Thyroid gland (tissue), 4 donors: ENCODE data around the gene SCD5. TPM values are rescaled to one million over a fixed set of nuclear protein-coding genes. Genes with fewer than 3 reads are reported as not detected.

Experiments used
- DNase-seq, 2 donors: peaks; one replicate each; pipeline ENCODE4 v3.0.0-alpha.2; 2019
- H3K27ac ChIP-seq, 3 donors: fragments of 200-600 bp; sonication (generic); 1 replicate in 2 of 3; 2 replicates in 1 of 3; pipeline ENCODE4 v1.5.1; 2016 to 2019; ENCODE audit warnings: mild to moderate bottlenecking in 1 of 3, moderate library complexity in 1 of 3
- H3K27me3 ChIP-seq: fragments of 200-600 bp; sonication (generic); one replicate; pipeline ENCODE4 v1.5.1; 2019
- H3K36me3 ChIP-seq, 2 donors: fragments of 200-600 bp; sonication (generic); one replicate each; pipeline ENCODE4 v1.5.1; 2016 to 2019
- H3K4me1 ChIP-seq, 2 donors: fragments of 200-600 bp; sonication (generic); one replicate each; pipeline ENCODE4 v1.5.1; 2017 to 2019
- H3K4me3 ChIP-seq, 3 donors: fragments of 200-600 bp; sonication (generic); replicated peaks in 1 of 3; 1 replicate in 2 of 3; 2 replicates in 1 of 3; pipeline ENCODE4 v1.5.1; 2016; ENCODE audit warnings: mild to moderate bottlenecking in 1 of 3
- H3K9me3 ChIP-seq: fragments of 200-600 bp; sonication (generic); one replicate; pipeline ENCODE4 v1.5.1; 2017
- CTCF ChIP-seq, 6 experiments: fragments of 200-600 bp in 3 of 6; fragments of 450-650 bp in 3 of 6; sonication (generic) in 3 of 6; IDR thresholded peaks; one replicate each; pipeline ENCODE4 v1.5.1; 2016 to 2019; ENCODE audit warnings: antibody characterized with exemption in 6 of 6, mild to moderate bottlenecking in 2 of 6, inconsistent platforms in 1 of 6, moderate library complexity in 1 of 6
- POLR2A ChIP-seq, 2 donors: fragments of 450-650 bp; IDR thresholded peaks; one replicate each; pipeline ENCODE4 v1.6.1; 2017; ENCODE audit warnings: antibody characterized with exemption in 2 of 2, mild to moderate bottlenecking in 2 of 2, moderate library complexity in 1 of 2
- WGBS, 2 donors: methylation state at CpG; one replicate each; pipeline ENCODE4 v1.1.5; 2017; 5-methylcytosine and 5-hydroxymethylcytosine counted together
- intact Hi-C: fragments of 100-400 bp; cut with DNase I; formaldehyde crosslinking; loops from one replicate; pipeline ENCODE4 v1.15.1; 2023
- microRNA counts, 2 donors: library from miRNA; unstranded; fragments of <30 nt; microRNA quantifications; one replicate each; lab custom pipeline; 2016 to 2017
- microRNA-seq: library from miRNA; unstranded; fragments of <30 nt; microRNA quantifications from one replicate; pipeline ENCODE4, GENCODE V29; 2016
- small RNA-seq: library from RNA; depleted of rRNA; stranded (forward); fragments of <200 nt; gene quantifications from one replicate; pipeline ENCODE3, GENCODE V24; 2016
- total RNA-seq, 4 donors: library from RNA; depleted of rRNA; stranded (reverse); fragments of >200 nt; gene quantifications; one replicate each; pipeline ENCODE4 v1.2.3, GENCODE V29; 2016

Gene SCD5
- total RNA-seq, 4 donors from 2014 or later: 47.0 to 96.4 (median 54.8) TPM

DNA sequence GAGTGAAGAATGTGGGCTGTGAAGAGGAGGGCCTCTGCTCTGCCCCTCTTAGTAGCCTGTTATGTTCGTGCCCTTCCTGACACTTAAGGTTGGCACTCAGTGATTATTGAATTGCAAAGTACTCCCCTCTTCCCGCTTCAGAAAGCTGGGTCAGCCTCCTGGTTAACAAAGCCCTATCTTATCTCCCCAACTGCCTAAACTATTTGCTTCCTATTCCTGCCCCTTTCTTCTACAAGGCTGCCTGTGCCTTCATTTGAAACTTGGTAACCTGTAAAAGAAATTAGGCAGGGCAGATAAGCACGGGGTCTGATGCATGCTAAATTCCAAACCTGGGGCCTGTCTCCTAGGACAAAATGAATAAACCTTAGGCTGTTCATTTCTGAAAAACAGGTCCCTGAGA, 213.7 kb downstream of the SCD5 start:
- DNase-seq: no peak
- H3K27ac ChIP-seq: no peak overlapping the region
- H3K27me3 ChIP-seq: no peaks in the 10 kb centered on the region
- no peak for TF ChIP-seq POLR2A (IDR thresholded peaks at IDR 0.05)
- TF ChIP-seq CTCF (IDR thresholded peaks at IDR 0.05): no peak
- no peaks in the 10 kb centered on the region for H3K9me3 ChIP-seq
- WGBS, 2 donors: 57 to 68% methylated on average over 3 of the region's 3 CpGs
- no peak overlapping the region for H3K4me3 ChIP-seq
- no peaks in the 10 kb centered on the region for H3K4me1 ChIP-seq
- no peaks in the 10 kb centered on the region for H3K36me3 ChIP-seq
- intact Hi-C loops: no loop called here

GRCh38 chr4:82583897-82584587, 214.6 kb downstream of the SCD5 start:
- intact Hi-C loops: no loop called here
- Histone ChIP-seq H3K36me3 (no peaks in the 10 kb centered on the region), H3K4me1 (no peaks in the 10 kb centered on the region), H3K4me3 (no peak overlapping the region), H3K27me3 (no peaks in the 10 kb centered on the region), H3K27ac (no peak overlapping the region), H3K9me3 (no peaks in the 10 kb centered on the region)
- TF ChIP-seq POLR2A (IDR thresholded peaks at IDR 0.05): no peak
- TF ChIP-seq CTCF (IDR thresholded peaks at IDR 0.05): no peak
- WGBS, 2 donors: 84% methylated on average over 5 of the region's 5 CpGs
- no peak for DNase-seq

GRCh38 chr4:82579932-82580331, 218.7 kb downstream of the SCD5 start:
- no peaks in the 10 kb centered on the region for H3K27me3 ChIP-seq
- no peaks in the 10 kb centered on the region for H3K9me3 ChIP-seq
- WGBS, 2 donors: 90 to 92% methylated on average over 5 of the region's 5 CpGs
- no peak overlapping the region for H3K27ac ChIP-seq
- H3K36me3 ChIP-seq: no peaks in the 10 kb centered on the region
- intact Hi-C loops: no loop called here
- TF ChIP-seq POLR2A (IDR thresholded peaks at IDR 0.05): no peak
- no peak for TF ChIP-seq CTCF (IDR thresholded peaks at IDR 0.05)
- H3K4me3 ChIP-seq: no peak overlapping the region
- no peaks in the 10 kb centered on the region for H3K4me1 ChIP-seq
- no peak for DNase-seq

MicroRNAs encoded within 50 kb of the gene (microRNA counts, 767-probe panel; counts per million panel counts)
- microRNA hsa-miR-575 (lab: Ali Mortazavi, UCI): 0 counts per million in 2 donors

Small RNA genes within 50 kb of the gene (microRNA-seq; reads per million reads assigned to microRNA genes)
- gene MIR575: not detected

Small RNA genes within 50 kb of the gene (small RNA-seq; reads per million reads assigned to genes)
- gene MIR575: not detected

Other genes starting within 250 kb of the SCD5 start
- 10 to 100 TPM; 18.8 to 27.4 (median 23.6) TPM for gene TMEM150C, start 236.8 kb downstream of the SCD5 start, total RNA-seq
- gene SEC31A, start 92.4 kb upstream of the SCD5 start, total RNA-seq: 100 to 1,000 TPM; 263 to 367 (median 292) TPM
- gene THAP9, start 101.9 kb upstream of the SCD5 start, total RNA-seq: 10 to 100 TPM in 2 of 4 donors, 1 to 10 TPM in 2; 8.1 to 13.8 (median 10.7) TPM
- gene LIN54, start 212.0 kb upstream of the SCD5 start, total RNA-seq: 10 to 100 TPM; 14.8 to 20.8 (median 18.1) TPM
- 10 to 100 TPM; 35.3 to 69.9 (median 50.4) TPM for gene COPS4, start 236.4 kb upstream of the SCD5 start, total RNA-seq